Upper lobe of left lung (tissue), 4 donors: ENCODE measurements around the gene ZNF414.

Experiments
- CTCF ChIP-seq, 6 experiments: fragments of 450-650 bp in 4 of 6; fragments of 200-600 bp in 2 of 6; sonication (generic) in 2 of 6; IDR thresholded peaks; one replicate each; pipeline ENCODE4 v1.5.1; 2016 to 2019; ENCODE audit warnings: antibody characterized with exemption in 6 of 6
- EP300 ChIP-seq, 4 donors: sonication (generic); formaldehyde crosslinking; IDR thresholded peaks; one replicate each; pipeline ENCODE4 v1.5.1; 2017; ENCODE audit warnings: antibody characterized with exemption in 4 of 4, control low read depth in 2 of 4
- POLR2A ChIP-seq, 4 donors: fragments of 450-650 bp; IDR thresholded peaks; one replicate each; pipeline ENCODE4 v1.5.1; 2016 to 2017; ENCODE audit warnings: antibody characterized with exemption in 4 of 4, mild to moderate bottlenecking in 2 of 4

- TF ChIP-seq CTCF (IDR thresholded peaks at IDR 0.05), result no peak
- TF ChIP-seq POLR2A (IDR thresholded peaks at IDR 0.05), result no peak
- no peak for TF ChIP-seq EP300 (IDR thresholded peaks at IDR 0.05)
Observed at GRCh38 chr19:8558325-8558724, 44.4 kb upstream of the ZNF414 start.
